ENCODE measurements around the gene DNASE1L1.

The DNASE1L1 gene

GRCh38 chrX:154372612-154373022 lies 36.4 kb downstream of the DNASE1L1 start:
- no peak overlapping the region for H3K4me3 ChIP-seq (ENCODE audit: low read depth, low read length)
- no peak for DNase-seq (ENCODE audit: low read depth)

- peak overlapping the region; percentile 51 for H3K4me3 ChIP-seq (ENCODE audit: low read depth, low read length)
- DNase-seq (ENCODE audit: low read depth): no peak
Observed at GRCh38 chrX:154371789-154372300, 37.2 kb downstream of the DNASE1L1 start.

- H3K4me3 ChIP-seq (ENCODE audit: low read depth, low read length): peak overlapping the region; percentile 70
- DNase-seq (ENCODE audit: low read depth): peak; percentile 77
Observed at GRCh38 chrX:154371017-154371788, 37.9 kb downstream of the DNASE1L1 start.

DNA sequence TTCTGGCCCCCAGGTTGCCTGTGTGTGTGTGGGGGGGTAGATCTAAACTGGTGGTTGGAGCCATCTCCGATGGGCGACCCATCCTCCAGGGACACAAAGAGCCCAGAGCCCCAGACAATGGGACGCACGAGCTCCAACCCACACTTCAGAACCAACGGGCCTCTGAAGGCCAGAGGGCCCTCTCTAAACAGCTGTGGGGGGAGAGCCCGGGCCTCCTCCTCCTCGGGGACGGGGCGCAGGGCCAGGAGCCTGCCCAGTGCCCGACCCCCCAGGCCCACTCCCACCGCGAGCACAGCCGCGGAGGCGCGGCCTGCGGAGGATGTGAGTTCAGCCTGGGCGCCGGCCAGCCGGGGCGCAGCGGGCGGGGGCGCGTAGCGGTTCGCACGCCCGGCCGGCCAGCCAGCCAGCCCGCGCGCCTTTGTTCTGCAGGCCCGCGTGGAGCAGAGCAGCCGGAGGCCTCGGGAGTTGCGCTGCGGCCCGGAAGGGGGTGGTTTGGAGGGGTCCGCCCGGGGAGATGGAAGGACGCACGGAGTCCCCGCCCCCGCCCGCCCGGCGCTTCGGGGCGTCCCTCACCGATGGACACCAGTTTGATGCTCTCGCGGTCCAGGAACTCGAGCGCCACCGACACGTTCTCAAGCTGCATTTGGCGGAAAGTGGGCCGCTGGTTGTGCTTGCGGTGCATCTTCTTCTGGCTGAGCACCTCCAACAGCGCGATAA lies 38.6 kb downstream of the DNASE1L1 start:
- DNase-seq (ENCODE audit: low read depth): no peak
- H3K4me3 ChIP-seq (ENCODE audit: low read depth, low read length): peak overlapping the region; percentile 70

DNA sequence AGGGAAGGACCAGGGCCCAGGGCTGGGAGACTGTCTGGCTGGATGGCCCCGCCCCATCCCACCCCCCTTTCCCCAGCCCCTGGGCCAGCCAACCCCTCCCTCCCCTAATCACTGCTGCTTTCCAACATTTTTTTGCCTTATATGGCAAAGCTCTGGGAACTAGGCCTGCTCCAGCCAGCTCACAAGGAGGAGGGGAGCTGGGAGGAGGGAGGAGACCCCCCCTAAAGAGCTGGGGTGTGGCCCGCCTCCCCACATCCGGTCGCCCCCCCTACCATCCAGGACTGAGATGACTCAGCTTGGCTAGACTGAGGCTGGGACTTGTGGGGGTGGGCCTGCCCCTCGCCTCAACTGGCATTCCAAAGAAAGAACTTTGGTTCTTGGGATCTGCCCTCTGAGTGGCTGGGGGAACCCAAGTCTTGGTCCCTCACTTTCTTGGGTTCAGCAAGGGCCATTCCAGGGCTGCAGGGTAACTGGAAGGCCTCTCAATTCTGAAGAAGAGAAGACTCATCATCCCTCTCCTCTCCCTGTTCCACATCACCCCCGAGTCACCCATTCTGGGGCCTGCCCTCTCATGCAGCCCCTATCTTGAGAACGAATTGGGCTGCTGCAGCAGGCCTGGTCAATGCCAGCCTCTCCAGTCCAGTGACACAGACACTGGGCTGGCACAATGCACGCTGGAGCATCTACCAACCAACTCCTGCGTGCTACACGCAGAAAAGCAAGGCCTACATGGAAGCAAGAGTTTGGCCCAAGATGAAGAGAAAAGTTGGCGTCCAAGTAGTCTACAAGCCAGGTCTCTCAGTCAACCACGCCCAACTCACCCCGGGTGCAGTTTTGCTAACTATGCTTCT lies 39.4 kb downstream of the DNASE1L1 start:
- peak; percentile 93 for DNase-seq (ENCODE audit: low read depth)
- H3K4me3 ChIP-seq (ENCODE audit: low read depth, low read length): peak overlapping the region; percentile 70

DNA sequence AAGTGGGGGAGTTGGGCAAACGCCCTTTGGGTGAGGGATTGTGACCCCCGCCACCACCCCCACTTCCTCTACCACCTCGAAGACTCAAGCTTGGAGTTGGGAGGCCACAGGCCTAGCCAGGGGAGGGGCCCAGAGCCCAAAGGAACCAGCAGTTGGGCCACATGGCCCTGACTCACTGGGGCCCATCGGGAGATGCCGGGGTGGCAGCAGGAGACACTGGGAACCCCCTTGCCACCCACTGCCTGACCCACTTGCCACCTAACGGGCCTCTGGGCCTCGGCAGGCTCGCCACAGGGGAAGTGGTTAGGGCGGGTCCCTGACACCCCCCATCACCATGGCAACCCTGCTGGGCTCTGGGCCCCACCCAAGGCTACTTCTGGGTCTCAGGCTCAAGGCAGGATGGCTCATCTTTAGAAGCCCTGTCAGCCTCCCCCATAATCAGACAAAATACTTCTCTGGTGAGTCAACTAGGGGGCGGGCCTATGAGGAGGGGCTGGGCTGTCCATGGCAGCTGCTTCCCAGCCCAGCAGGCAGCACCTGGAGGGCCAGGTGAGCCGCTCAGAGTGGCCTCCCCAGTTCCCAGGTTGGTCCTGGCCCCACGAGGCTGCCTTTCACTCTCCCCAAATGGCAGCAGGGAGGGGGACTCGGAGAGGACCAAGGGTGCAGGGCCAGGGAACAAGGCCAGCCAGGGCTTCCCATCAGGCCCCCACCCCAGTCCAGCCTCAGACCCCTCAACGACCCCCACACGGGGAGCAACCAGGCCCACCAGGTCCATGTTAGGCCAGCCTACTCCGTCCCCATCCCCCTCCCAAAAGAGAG lies 40.2 kb downstream of the DNASE1L1 start:
- DNase-seq (ENCODE audit: low read depth): peak; percentile 78
- peak overlapping the region; percentile 57 for H3K4me3 ChIP-seq (ENCODE audit: low read depth, low read length)

GRCh38 chrX:154367474-154368308 lies 41.4 kb downstream of the DNASE1L1 start:
- DNase-seq (ENCODE audit: low read depth): no peak
- peak overlapping the region; percentile 57 for H3K4me3 ChIP-seq (ENCODE audit: low read depth, low read length)

- no peak for DNase-seq (ENCODE audit: low read depth)
- H3K4me3 ChIP-seq (ENCODE audit: low read depth, low read length): no peak overlapping the region
Observed at GRCh38 chrX:154366666-154367055, 42.4 kb downstream of the DNASE1L1 start.

- H3K4me3 ChIP-seq (ENCODE audit: low read depth, low read length): no peak overlapping the region
Observed at GRCh38 chrX:154365997-154366665, 42.9 kb downstream of the DNASE1L1 start.

DNA sequence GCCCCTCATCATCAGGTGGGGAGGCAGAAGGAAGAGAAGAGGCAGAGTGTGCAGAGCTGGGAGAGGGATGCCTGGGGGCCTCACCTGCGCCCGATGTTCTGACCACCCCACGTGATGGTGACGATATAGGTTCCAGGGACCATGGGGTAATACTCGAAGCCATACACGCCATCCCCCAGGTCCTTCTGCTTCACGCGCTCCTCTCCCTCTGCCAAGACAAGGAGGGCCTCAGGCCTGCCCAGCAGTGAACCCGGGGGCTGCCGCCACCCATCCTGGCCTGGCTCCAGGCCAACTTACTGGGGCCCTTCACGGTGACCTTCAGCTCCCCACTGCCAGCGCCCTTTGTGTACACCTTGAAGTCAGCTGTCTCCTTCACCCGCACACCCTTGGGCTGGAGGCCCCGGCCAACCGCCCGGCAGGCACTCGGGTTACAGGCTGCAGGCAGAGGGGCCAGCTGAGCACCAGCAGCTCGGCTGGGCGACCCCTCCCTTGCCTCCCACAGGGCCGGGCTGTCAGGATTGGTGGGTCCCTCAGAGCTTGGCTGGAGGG lies 43.9 kb downstream of the DNASE1L1 start:
- no peak for DNase-seq (ENCODE audit: low read depth)
- H3K4me3 ChIP-seq (ENCODE audit: low read depth, low read length): no peak overlapping the region

More at GRCh38 chrX:154365997-154366665, 42.9 kb downstream of the DNASE1L1 start:
- no peak for DNase-seq (ENCODE audit: low read depth)

- DNase-seq (ENCODE audit: low read depth): no peak
- no peak overlapping the region for H3K4me3 ChIP-seq (ENCODE audit: low read depth, low read length)
Observed at GRCh38 chrX:154363706-154364439, 45.2 kb downstream of the DNASE1L1 start.

DNA sequence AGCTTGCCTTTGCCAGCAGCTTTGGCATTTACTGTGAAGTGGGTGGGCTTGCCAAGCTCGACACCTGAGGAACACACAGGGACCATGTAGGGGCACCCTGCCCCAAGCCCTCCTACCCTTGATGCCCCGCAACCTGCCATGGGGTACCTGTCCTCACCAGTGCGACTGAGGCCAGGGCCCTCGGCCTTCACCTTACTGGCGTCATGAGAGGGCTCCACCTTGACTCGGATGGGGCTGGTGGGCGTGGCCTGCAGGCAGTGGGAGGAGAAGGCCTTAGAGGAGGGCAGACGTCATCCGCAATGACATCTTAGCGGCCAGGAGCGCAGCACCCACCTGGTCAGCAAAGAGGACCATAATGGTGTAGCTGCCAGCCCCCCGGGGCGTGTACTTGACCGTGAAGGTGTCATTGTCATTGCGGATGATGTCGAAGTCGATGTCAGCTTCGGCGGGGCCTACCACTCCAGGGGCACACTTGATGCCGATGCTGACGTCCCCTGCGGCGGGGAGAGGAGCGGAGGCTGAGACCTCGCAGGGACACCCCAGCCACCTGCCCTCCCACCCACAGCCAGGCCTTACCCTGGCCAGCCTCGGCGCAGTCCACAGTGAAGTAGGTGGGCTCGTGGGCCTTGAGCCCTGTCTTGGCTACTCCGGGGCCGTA lies 46.8 kb downstream of the DNASE1L1 start:
- H3K4me3 ChIP-seq (ENCODE audit: low read depth, low read length): no peak overlapping the region
- DNase-seq (ENCODE audit: low read depth): no peak

GRCh38 chrX:154360155-154360713 lies 48.8 kb downstream of the DNASE1L1 start:
- DNase-seq (ENCODE audit: low read depth): no peak
- no peak overlapping the region for H3K4me3 ChIP-seq (ENCODE audit: low read depth, low read length)

DNA sequence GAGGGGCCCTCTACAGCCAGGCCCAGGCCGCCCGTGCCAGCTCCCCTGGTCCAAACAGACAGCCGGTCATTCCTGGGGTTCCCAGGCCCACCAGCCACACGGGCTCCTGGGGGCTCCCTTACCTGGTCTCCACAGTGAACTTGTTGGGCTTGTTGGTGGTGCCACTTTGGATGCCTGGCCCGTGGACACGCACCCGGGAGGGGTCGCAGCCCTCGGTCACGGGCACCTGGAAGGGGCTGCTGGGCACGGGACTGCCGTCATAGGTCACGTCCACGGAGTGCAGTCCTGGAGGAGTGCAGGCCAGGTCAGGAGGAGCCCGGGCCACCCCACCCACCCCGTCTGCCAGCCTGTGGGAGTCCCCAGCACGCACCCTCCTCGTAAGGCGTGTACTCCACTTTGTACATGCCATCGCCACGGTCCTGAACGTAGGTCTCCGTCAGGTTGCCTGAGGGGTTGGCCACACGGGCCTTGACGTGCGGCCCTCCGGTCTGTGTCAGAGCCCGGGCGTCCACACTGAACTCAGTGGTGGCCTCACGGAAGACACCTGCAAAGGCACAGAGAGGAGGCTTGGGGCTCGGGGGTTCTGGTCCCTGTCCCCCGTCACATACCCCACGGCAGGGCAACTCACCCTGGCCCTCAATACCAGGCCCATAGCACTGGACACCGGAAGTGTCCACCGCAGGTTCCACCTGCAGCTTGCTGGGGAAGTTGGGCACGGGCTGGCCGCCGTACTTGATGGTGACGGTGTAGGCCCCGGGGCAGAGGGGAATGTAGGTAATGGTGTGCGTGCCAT lies 49.5 kb downstream of the DNASE1L1 start:
- no peak for DNase-seq (ENCODE audit: low read depth)
- H3K4me3 ChIP-seq (ENCODE audit: low read depth, low read length): no peak overlapping the region

GRCh38 chrX:154358829-154359228 lies 50.2 kb downstream of the DNASE1L1 start:
- no peak for DNase-seq (ENCODE audit: low read depth)
- H3K4me3 ChIP-seq (ENCODE audit: low read depth, low read length): no peak overlapping the region

All from skeletal muscle cell (primary cell).